Dendritic cell treated with granulocyte-macrophage colony-stimulating factor and Interleukin-4, amounts not matched to agents 40 ng/mL and 50 ng/mL, for 4 days (primary cell): ENCODE data around the gene CMYA5.

ENCODE experiments used
- H3K27ac Mint-ChIP-seq: one replicate; pipeline ENCODE4 v1.8.0; 2022; ENCODE audit warnings: mild to moderate bottlenecking, mixed read lengths
- H3K27me3 Mint-ChIP-seq: one replicate; pipeline ENCODE4 v1.8.0; 2022; ENCODE audit warnings: mild to moderate bottlenecking, mixed read lengths
- H3K36me3 Mint-ChIP-seq: one replicate; pipeline ENCODE4 v1.8.0; 2022; ENCODE audit warnings: low read depth, mixed read lengths
- H3K4me1 Mint-ChIP-seq: one replicate; pipeline ENCODE4 v1.8.0; 2022; ENCODE audit warnings: low read depth, mixed read lengths
- H3K4me3 Mint-ChIP-seq: one replicate; pipeline ENCODE4 v1.8.0; 2022; ENCODE audit warnings: mild to moderate bottlenecking, moderate library complexity, mixed read lengths
- H3K9me3 Mint-ChIP-seq: one replicate; pipeline ENCODE4 v1.8.0; 2022; ENCODE audit warnings: mixed read lengths
- intact Hi-C: fragments of 100-400 bp; cut with micrococcal nuclease; formaldehyde crosslinking; loops from one replicate; pipeline ENCODE4 v1.15.0; 2022

Gene CMYA5

GRCh38 chr5:79834098-79834753 lies 144.6 kb downstream of the CMYA5 start:
- Mint-ChIP-seq H3K36me3 (no peaks in the 10 kb centered on the region), H3K27me3 (peaks cover 6% of the 10 kb centered on the region), H3K9me3 (no peaks in the 10 kb centered on the region), H3K4me1 (no peaks in the 10 kb centered on the region), H3K4me3 (no peak overlapping the region), H3K27ac (no peak overlapping the region)
- intact Hi-C loops: no loop called here

- intact Hi-C loops: no loop called here
- H3K4me3 Mint-ChIP-seq: no peak overlapping the region
- no peaks in the 10 kb centered on the region for H3K4me1 Mint-ChIP-seq
- H3K9me3 Mint-ChIP-seq: no peaks in the 10 kb centered on the region
- no peaks in the 10 kb centered on the region for H3K36me3 Mint-ChIP-seq
- peaks cover 4% of the 10 kb centered on the region for H3K27me3 Mint-ChIP-seq
- H3K27ac Mint-ChIP-seq: no peak overlapping the region
Measured at GRCh38 chr5:79834754-79835714, 145.4 kb downstream of the CMYA5 start.

- intact Hi-C loops: no loop called here
- H3K27me3 Mint-ChIP-seq: peaks cover 5% of the 10 kb centered on the region
- no peaks in the 10 kb centered on the region for H3K36me3 Mint-ChIP-seq
- H3K9me3 Mint-ChIP-seq: no peaks in the 10 kb centered on the region
- no peak overlapping the region for H3K27ac Mint-ChIP-seq
- H3K4me1 Mint-ChIP-seq: no peaks in the 10 kb centered on the region
- no peak overlapping the region for H3K4me3 Mint-ChIP-seq
Measured at GRCh38 chr5:79837761-79838551, 148.3 kb downstream of the CMYA5 start.

- intact Hi-C loops: no loop called here
- Mint-ChIP-seq H3K27me3 (peaks cover 5% of the 10 kb centered on the region), H3K4me3 (no peak overlapping the region), H3K4me1 (no peaks in the 10 kb centered on the region), H3K9me3 (no peaks in the 10 kb centered on the region), H3K27ac (no peak overlapping the region), H3K36me3 (no peaks in the 10 kb centered on the region)
Measured at GRCh38 chr5:79840084-79840990, 150.7 kb downstream of the CMYA5 start.

GRCh38 chr5:79841172-79841571 lies 151.5 kb downstream of the CMYA5 start:
- Mint-ChIP-seq H3K27me3 (peaks cover 5% of the 10 kb centered on the region), H3K4me3 (no peak overlapping the region), H3K36me3 (no peaks in the 10 kb centered on the region), H3K9me3 (no peaks in the 10 kb centered on the region), H3K27ac (no peak overlapping the region), H3K4me1 (no peaks in the 10 kb centered on the region)
- intact Hi-C loops: no loop called here

GRCh38 chr5:79842006-79842881 lies 152.6 kb downstream of the CMYA5 start:
- H3K27me3 Mint-ChIP-seq: peaks cover 5% of the 10 kb centered on the region
- intact Hi-C loops: no loop called here
- H3K9me3 Mint-ChIP-seq: no peaks in the 10 kb centered on the region
- H3K4me3 Mint-ChIP-seq: no peak overlapping the region
- H3K27ac Mint-ChIP-seq: no peak overlapping the region
- H3K36me3 Mint-ChIP-seq: no peaks in the 10 kb centered on the region
- H3K4me1 Mint-ChIP-seq: no peaks in the 10 kb centered on the region

- Mint-ChIP-seq H3K36me3 (no peaks in the 10 kb centered on the region), H3K9me3 (no peaks in the 10 kb centered on the region), H3K27me3 (peaks cover 5% of the 10 kb centered on the region), H3K27ac (no peak overlapping the region), H3K4me1 (no peaks in the 10 kb centered on the region), H3K4me3 (no peak overlapping the region)
- intact Hi-C loops: no loop called here
Measured at GRCh38 chr5:79842991-79843390, 153.4 kb downstream of the CMYA5 start.

- H3K27me3 Mint-ChIP-seq: peaks cover 7% of the 10 kb centered on the region
- H3K4me1 Mint-ChIP-seq: no peaks in the 10 kb centered on the region
- intact Hi-C loops: no loop called here
- no peak overlapping the region for H3K27ac Mint-ChIP-seq
- no peak overlapping the region for H3K4me3 Mint-ChIP-seq
- no peaks in the 10 kb centered on the region for H3K36me3 Mint-ChIP-seq
- H3K9me3 Mint-ChIP-seq: no peaks in the 10 kb centered on the region
Measured at GRCh38 chr5:79843450-79844388, 154.1 kb downstream of the CMYA5 start.

GRCh38 chr5:79844571-79844970 lies 154.9 kb downstream of the CMYA5 start:
- intact Hi-C loops: no loop called here
- Mint-ChIP-seq H3K27me3 (peaks cover 8% of the 10 kb centered on the region), H3K4me3 (no peak overlapping the region), H3K27ac (no peak overlapping the region), H3K9me3 (no peaks in the 10 kb centered on the region), H3K4me1 (no peaks in the 10 kb centered on the region), H3K36me3 (no peaks in the 10 kb centered on the region)

- intact Hi-C loops: no loop called here
Measured at GRCh38 chr5:79845448-79846197, 156.0 kb downstream of the CMYA5 start.

GRCh38 chr5:79846198-79846521 lies 156.5 kb downstream of the CMYA5 start:
- intact Hi-C loops: no loop called here

More at GRCh38 chr5:79845448-79846197, 156.0 kb downstream of the CMYA5 start:
- H3K4me3 Mint-ChIP-seq: no peak overlapping the region
- no peaks in the 10 kb centered on the region for H3K9me3 Mint-ChIP-seq
- no peaks in the 10 kb centered on the region for H3K4me1 Mint-ChIP-seq
- H3K27ac Mint-ChIP-seq: no peak overlapping the region
- peaks cover 5% of the 10 kb centered on the region for H3K27me3 Mint-ChIP-seq
- H3K36me3 Mint-ChIP-seq: no peaks in the 10 kb centered on the region

More at GRCh38 chr5:79846198-79846521, 156.5 kb downstream of the CMYA5 start:
- no peak overlapping the region for H3K27ac Mint-ChIP-seq
- no peaks in the 10 kb centered on the region for H3K4me1 Mint-ChIP-seq
- no peaks in the 10 kb centered on the region for H3K9me3 Mint-ChIP-seq
- H3K27me3 Mint-ChIP-seq: peaks cover 3% of the 10 kb centered on the region
- no peaks in the 10 kb centered on the region for H3K36me3 Mint-ChIP-seq
- H3K4me3 Mint-ChIP-seq: no peak overlapping the region
